K562 (cell line): ENCODE measurements around the gene COL13A1. TPM values are rescaled to one million over a fixed set of nuclear protein-coding genes. Genes with fewer than 3 reads are reported as not detected.

Experiments used
- ATAC-seq: fragments of 200-7000 bp; cut with Tn5 transposase; 3 replicates; pipeline ENCODE4 v1.9.1; 2020; ENCODE audit warnings: moderate library complexity
- BruUV-seq: library from RNA; stranded (reverse); fragments of 400-500 nt; replicated peaks from 2 replicates; lab custom pipeline; 2021; lab: Mats Ljungman, UMichigan
- CTCF ChIA-PET: fragments of 300-600 bp; formaldehyde crosslinking; extraction: SDS; loops from one replicate; lab custom pipeline; 2021; ENCODE audit warnings: low intra/inter-chr PET ratio; lab: Yijun Ruan, JAX
- POLR2A ChIA-PET: fragments of 300-600, 350-650 bp; sonication (Branson Sonifier 250); formaldehyde crosslinking; extraction: SDS; loops from one replicate; lab custom pipeline; 2021; ENCODE audit warnings: antibody characterized with exemption, inconsistent platforms; lab: Yijun Ruan, JAX
- DNase-seq, 4 experiments: peaks; one replicate each; pipeline versions ENCODE4 v3.0.0 to v3.0.0-alpha.2; 2011 to 2018; ENCODE audit warnings: low spot score in 3 of 4, mixed read lengths in 3 of 4; ENCODE audit errors: extremely low read depth in 1 of 4
- FAIRE-seq: peaks from 2 replicates; lab custom pipeline; 2011; peaks lifted over from hg19 to GRCh38; lab: Jason Lieb, UNC
- H2AFZ ChIP-seq: 2 replicates; pipeline ENCODE4 v1.6.0; 2011; ENCODE audit warnings: low read depth, low read length, control low read depth, inconsistent platforms
- H3K27ac ChIP-seq: fragments of 200-600 bp; 3 replicates; pipeline ENCODE4 v1.8.0; 2011; ENCODE audit warnings: low read depth, mild to moderate bottlenecking, control low read depth, inconsistent platforms, low read length, moderate library complexity, mixed read lengths; ENCODE audit errors: extremely low read depth
- H3K27me3 ChIP-seq, 2 experiments: fragments of 300-600 bp in 1 of 2; 2 replicates in 1 of 2; 3 replicates in 1 of 2; pipeline versions ENCODE4 v1.6.0 to v1.8.0; 2011; ENCODE audit warnings: inconsistent platforms in 2 of 2, low read length in 2 of 2, mild to moderate bottlenecking in 1 of 2, mixed read lengths in 1 of 2, moderate library complexity in 1 of 2; ENCODE audit not compliant: control insufficient read depth in 2 of 2, insufficient read depth in 2 of 2
- H3K36me3 ChIP-seq: fragments of 300-600 bp; 3 replicates; pipeline ENCODE4 v1.8.0; 2011; ENCODE audit warnings: mild to moderate bottlenecking, low read length, inconsistent platforms; ENCODE audit not compliant: control insufficient read depth, insufficient read depth
- H3K4me1 ChIP-seq, 2 experiments: fragments of 200-600 bp in 1 of 2; replicated peaks in 1 of 2; 2 replicates in 1 of 2; 3 replicates in 1 of 2; pipeline versions ENCODE4 v1.5.1 to v1.8.0; 2011; ENCODE audit warnings: inconsistent platforms in 2 of 2, low read length in 2 of 2, mild to moderate bottlenecking in 1 of 2, mixed read lengths in 1 of 2, moderate library complexity in 1 of 2; ENCODE audit not compliant: control insufficient read depth in 2 of 2, insufficient read depth in 2 of 2
- H3K4me2 ChIP-seq: 2 replicates; pipeline ENCODE4 v1.6.1; 2011; ENCODE audit warnings: low read length, control low read depth, inconsistent platforms, mixed read lengths; ENCODE audit not compliant: insufficient read depth
- H3K4me3 ChIP-seq: fragments of 200-600 bp; sonication (generic), shearing (Covaris generic); 2 replicates; pipeline ENCODE4 v1.5.1; 2016; ENCODE audit warnings: control low read depth, inconsistent platforms
- H3K79me2 ChIP-seq: fragments of 200-600 bp; 3 replicates; pipeline ENCODE4 v1.8.0; 2011; ENCODE audit warnings: low read length, inconsistent platforms; ENCODE audit not compliant: control insufficient read depth, insufficient read depth
- H3K9ac ChIP-seq, 2 experiments: 2 replicates each; pipeline versions ENCODE4 v1.6.0 to v1.6.1; 2011; ENCODE audit warnings: low read depth in 2 of 2, low read length in 2 of 2, control low read depth in 1 of 2, inconsistent platforms in 1 of 2, mild to moderate bottlenecking in 1 of 2, mixed read lengths in 1 of 2; ENCODE audit not compliant: insufficient read depth in 1 of 2
- H3K9me1 ChIP-seq: one replicate; pipeline ENCODE4 v1.6.0; 2011; ENCODE audit warnings: inconsistent platforms, mild to moderate bottlenecking, low read length, moderate library complexity; ENCODE audit not compliant: control insufficient read depth, insufficient read depth
- H3K9me3 ChIP-seq: replicated peaks from 2 replicates; pipeline ENCODE4 v1.5.1; 2011; ENCODE audit warnings: low read depth, low read length, inconsistent platforms; ENCODE audit not compliant: control insufficient read depth, insufficient read depth
- H4K20me1 ChIP-seq: replicated peaks from 2 replicates; pipeline ENCODE4 v1.6.1; 2011; ENCODE audit warnings: low read length, inconsistent platforms, mixed read lengths; ENCODE audit not compliant: control insufficient read depth, insufficient read depth
- GABPA ChIP-seq: fragments of 200-800 bp; sonication (Bioruptor generic); conservative IDR thresholded peaks from 2 replicates; pipeline ENCODE4 v1.6.1; 2016; ENCODE audit warnings: low read depth, missing genetic modification characterization, missing compliant biosample characterization
- MNT ChIP-seq, 2 experiments: fragments of 450-650 bp; conservative IDR thresholded peaks; 2 replicates each; pipeline ENCODE4 v1.6.1; 2017; ENCODE audit warnings: mild to moderate bottlenecking in 2 of 2, moderate library complexity in 2 of 2
- RBM25 ChIP-seq: fragments of 200-400 bp; formaldehyde crosslinking; IDR thresholded peaks from 2 replicates; pipeline ENCODE4 v1.6.1; 2018; ENCODE audit warnings: low read length, low read depth, moderate library complexity; ENCODE audit not compliant: severe bottlenecking
- ZFP36 ChIP-seq: fragments of 150-350 bp; IDR thresholded peaks from 2 replicates; pipeline ENCODE4 v1.6.1; 2018; ENCODE audit warnings: low read length, low read depth; ENCODE audit not compliant: partially characterized antibody
- ZNF239 ChIP-seq: fragments of 250-450 bp; sonication (Bioruptor Pico); IDR thresholded peaks from 2 replicates; pipeline ENCODE4 v1.4.0; 2020; ENCODE audit warnings: mild to moderate bottlenecking
- WGBS: fragments of 100-300 bp; shearing (Covaris generic); methylation state at CpG from one replicate; pipeline ENCODE4 v1.1.6; 2016; ENCODE audit warnings: low coverage, mixed read lengths; ENCODE audit not compliant: insufficient coverage; ENCODE audit errors: missing lambda C conversion rate; 5-methylcytosine and 5-hydroxymethylcytosine counted together
- in situ Hi-C: fragments of 300-500 bp; cut with MboI; formaldehyde crosslinking; loops from 4 replicates; pipeline ENCODE4 v1.15.0; 2018; ENCODE audit warnings: inconsistent platforms, mixed read lengths
- intact Hi-C: fragments of 100-400 bp; cut with micrococcal nuclease; formaldehyde crosslinking; loops from 2 replicates; pipeline ENCODE4 v1.14.2; 2022
- polyA plus RNA-seq, 8 experiments: library from polyadenylated mRNA; depleted of rRNA in 4 of 8; stranded (reverse) in 5 of 8; unstranded in 3 of 8; fragments of >200 nt; fragmentation: Nextera tagmentation in 2 of 8; fragmentation: Illumina TruSeq in 1 of 8; extraction: Ambion mirVana in 2 of 8; extraction: Trizol in 1 of 8; gene quantifications; 2 replicates each; pipeline versions ENCODE4 v1.2.1 to v1.2.3, GENCODE V29; 2011 to 2014; ENCODE audit warnings: inconsistent platforms in 1 of 8, missing spikeins in 1 of 8
- total RNA-seq, 7 experiments: library from RNA; depleted of rRNA in 6 of 7; stranded (reverse); fragments of >200 nt in 6 of 7; fragmentation: Illumina TruSeq in 2 of 7; extraction: Trizol in 2 of 7; gene quantifications; 2 replicates each; pipeline versions ENCODE4 v1.2.1 to v1.2.3, GENCODE V29; 2011 to 2021; ENCODE audit warnings: low replicate concordance in 1 of 7
- TF ChIP-seq, protein P1 (sequence below): fragments of 250-450 bp; sonication (Bioruptor Pico); IDR thresholded peaks from 2 replicates; pipeline ENCODE4 v1.8.0; 2022; ENCODE audit warnings: moderate library complexity, mild to moderate bottlenecking, inconsistent platforms

The COL13A1 gene
- total and polyA plus RNA-seq, 9 of the 15 experiments (the other 6 are each of a cell fraction or from before 2014, with no cell fraction given) = not detected

- DNase-seq (no peak), FAIRE-seq (no peak), ATAC-seq (no peak)
- peaks cover 39 to 85% of the 10 kb centered on the region in 2 experiments for H3K27me3 ChIP-seq
- no peak overlapping the region for H3K27ac ChIP-seq
- POLR2A ChIA-PET = interaction anchor here (0.6 kb wide), 1 partner anchor 22 kb away, joined by 3 read pairs; no protein-coding TSS in a partner anchor
- H4K20me1 ChIP-seq = peaks cover 38% of the 10 kb centered on the region
- H3K9ac ChIP-seq = no peak overlapping the region
- TF ChIP-seq ZNF239 (CRISPR knock-in tag) = no peak
- no peak for TF ChIP-seq GABPA (tag)
- TF ChIP-seq, protein P1, sequence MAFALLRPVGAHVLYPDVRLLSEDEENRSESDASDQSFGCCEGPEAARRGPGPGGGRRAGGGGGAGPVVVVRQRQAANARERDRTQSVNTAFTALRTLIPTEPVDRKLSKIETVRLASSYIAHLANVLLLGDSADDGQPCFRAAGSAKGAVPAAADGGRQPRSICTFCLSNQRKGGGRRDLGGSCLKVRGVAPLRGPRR (CRISPR knock-in tag) = no peak
- no peaks in the 10 kb centered on the region for H3K9me1 ChIP-seq
- no peak overlapping the region for H2AFZ ChIP-seq
- no TSS peak for BruUV-seq
- no peak overlapping the region for H3K4me2 ChIP-seq
- H3K4me1 ChIP-seq = no peaks in the 10 kb centered on the region
- H3K4me3 ChIP-seq = no peak overlapping the region
- intact Hi-C loops (no loop called here), in situ Hi-C loops (no loop called here)
- CTCF ChIA-PET = no interaction called here
- H3K9me3 ChIP-seq = no peaks in the 10 kb centered on the region
- under 1% methylated on average over 10 of the region's 10 CpGs for WGBS
- no peaks in the 10 kb centered on the region for H3K79me2 ChIP-seq
- no peaks in the 10 kb centered on the region for H3K36me3 ChIP-seq
Measured at GRCh38 chr10:69878038-69878437, 76.3 kb downstream of the COL13A1 start.

GRCh38 chr10:69878951-69879350, 77.2 kb downstream of the COL13A1 start:
- Histone ChIP-seq H3K79me2 (no peaks in the 10 kb centered on the region), H3K4me3 (no peak overlapping the region), H2AFZ (no peak overlapping the region), H3K9me1 (no peaks in the 10 kb centered on the region), H3K27me3 (peaks cover 38 to 87% of the 10 kb centered on the region in 2 experiments), H3K36me3 (no peaks in the 10 kb centered on the region), H3K9me3 (no peaks in the 10 kb centered on the region), H3K4me1 (no peaks in the 10 kb centered on the region), H3K4me2 (no peak overlapping the region), H3K9ac (no peak overlapping the region), H4K20me1 (peaks cover 44% of the 10 kb centered on the region), H3K27ac (no peak overlapping the region)
- peak; percentile 51 for TF ChIP-seq RBM25
- TF ChIP-seq ZFP36 = peak; percentile 57
- TF ChIP-seq MNT (conservative IDR thresholded peaks at IDR 0.05) = no peak
- POLR2A ChIA-PET = interaction anchor here (0.6 to 1.0 kb wide), 2 partner anchors 10 to 23 kb away, joined by 3 read pairs; no protein-coding TSS in a partner anchor
- FAIRE-seq (no peak), ATAC-seq (no peak), DNase-seq (no peak)
- CTCF ChIA-PET = no interaction called here
- intact Hi-C loops (no loop called here), in situ Hi-C loops (no loop called here)
- no TSS peak for BruUV-seq
- 0% methylated on average over 3 of the region's 3 CpGs for WGBS
